H9 (cell line): ENCODE results near the gene CIT. TPM values are rescaled to one million over a fixed set of nuclear protein-coding genes. Genes with fewer than 3 reads are reported as not detected.

Experiments
- DNase-seq: peaks from one replicate; pipeline ENCODE4 v3.0.0-alpha.2; 2017
- H2AFZ ChIP-seq: one replicate; pipeline ENCODE4 v1.6.1; 2013; ENCODE audit warnings: mild to moderate bottlenecking, low read length, control low read depth, moderate library complexity
- H2AK5ac ChIP-seq: 2 replicates; pipeline ENCODE4 v1.6.1; 2013; ENCODE audit warnings: low read length, control low read depth, mixed read lengths; ENCODE audit not compliant: insufficient read length
- H2BK120ac ChIP-seq: one replicate; pipeline ENCODE4 v1.6.1; 2013; ENCODE audit warnings: low read depth, mild to moderate bottlenecking, low read length, control low read depth, inconsistent platforms; ENCODE audit not compliant: poor library complexity, severe bottlenecking
- H2BK12ac ChIP-seq: 2 replicates; pipeline ENCODE4 v1.6.1; 2013; ENCODE audit warnings: low read length, control low read depth, mixed read lengths, low read depth; ENCODE audit not compliant: insufficient read length
- H2BK15ac ChIP-seq: 2 replicates; pipeline ENCODE4 v1.6.1; 2013; ENCODE audit warnings: low read depth, low read length, control low read depth
- H2BK20ac ChIP-seq: one replicate; pipeline ENCODE4 v1.6.1; 2013; ENCODE audit warnings: low read depth, mild to moderate bottlenecking, low read length, control low read depth, inconsistent platforms; ENCODE audit not compliant: poor library complexity, severe bottlenecking
- H2BK5ac ChIP-seq: 2 replicates; pipeline ENCODE4 v1.6.1; 2013; ENCODE audit warnings: low read length, control low read depth, mixed read lengths; ENCODE audit not compliant: insufficient read length
- H3K14ac ChIP-seq: 2 replicates; pipeline ENCODE4 v1.6.1; 2013; ENCODE audit warnings: low read length, control low read depth; ENCODE audit not compliant: insufficient read depth
- H3K18ac ChIP-seq: 2 replicates; pipeline ENCODE4 v1.6.1; 2013; ENCODE audit warnings: low read depth, mild to moderate bottlenecking, mixed read lengths, low read length, control low read depth; ENCODE audit not compliant: insufficient read length
- H3K23ac ChIP-seq: 2 replicates; pipeline ENCODE4 v1.6.1; 2013; ENCODE audit warnings: low read length, control low read depth, mixed read lengths, low read depth; ENCODE audit not compliant: insufficient read length
- H3K23me2 ChIP-seq: 2 replicates; pipeline ENCODE4 v1.6.1; 2013; ENCODE audit warnings: low read depth, mild to moderate bottlenecking, mixed read lengths, low read length, control low read depth; ENCODE audit not compliant: insufficient read length, poor library complexity, severe bottlenecking
- H3K27ac ChIP-seq: 2 replicates; pipeline ENCODE4 v1.5.1; 2013; ENCODE audit warnings: low read length, control low read depth, mixed read lengths, low read depth; ENCODE audit not compliant: insufficient read length
- H3K27me3 ChIP-seq: 2 replicates; pipeline ENCODE4 v1.6.1; 2013; ENCODE audit warnings: low read length, control low read depth, inconsistent platforms; ENCODE audit not compliant: insufficient read depth
- H3K4ac ChIP-seq: 2 replicates; pipeline ENCODE4 v1.6.1; 2013; ENCODE audit warnings: low read depth, mild to moderate bottlenecking, control low read depth, inconsistent platforms, low read length, moderate library complexity
- H3K4me1 ChIP-seq: 2 replicates; pipeline ENCODE4 v1.6.1; 2013; ENCODE audit warnings: low read length, control low read depth, inconsistent platforms; ENCODE audit not compliant: insufficient read depth
- H3K4me2 ChIP-seq: 2 replicates; pipeline ENCODE4 v1.6.1; 2013; ENCODE audit warnings: low read length, control low read depth, mixed read lengths; ENCODE audit not compliant: insufficient read length, insufficient read depth
- H3K56ac ChIP-seq: 2 replicates; pipeline ENCODE4 v1.6.1; 2013; ENCODE audit warnings: low read depth, mild to moderate bottlenecking, mixed read lengths, low read length, control low read depth; ENCODE audit not compliant: insufficient read length
- H3K79me1 ChIP-seq: 2 replicates; pipeline ENCODE4 v1.6.1; 2013; ENCODE audit warnings: low read depth, mild to moderate bottlenecking, moderate library complexity, low read length, control low read depth, inconsistent platforms; ENCODE audit not compliant: insufficient read depth, poor library complexity, severe bottlenecking
- H3K79me2 ChIP-seq: 2 replicates; pipeline ENCODE4 v1.6.1; 2013; ENCODE audit warnings: low read length, control low read depth, inconsistent platforms; ENCODE audit not compliant: insufficient read depth
- H3K9ac ChIP-seq: 2 replicates; pipeline ENCODE4 v1.6.1; 2013; ENCODE audit warnings: low read length, control low read depth, mixed read lengths; ENCODE audit not compliant: insufficient read length; ENCODE audit errors: extremely low read depth
- H3K9me3 ChIP-seq: one replicate; pipeline ENCODE4 v1.6.1; 2013; ENCODE audit warnings: low read depth, low read length, inconsistent platforms; ENCODE audit not compliant: control insufficient read depth
- H3T11ph ChIP-seq: one replicate; pipeline ENCODE4 v1.6.1; 2013; ENCODE audit warnings: mild to moderate bottlenecking, low read length, control low read depth, inconsistent platforms
- H4K20me1 ChIP-seq: one replicate; pipeline ENCODE4 v1.6.1; 2013; ENCODE audit not compliant: control insufficient read depth, insufficient read length, insufficient read depth
- H4K5ac ChIP-seq: 2 replicates; pipeline ENCODE4 v1.6.1; 2013; ENCODE audit warnings: low read depth, mild to moderate bottlenecking, mixed read lengths, low read length, control low read depth; ENCODE audit not compliant: insufficient read length
- H4K8ac ChIP-seq: replicated peaks from 2 replicates; pipeline ENCODE4 v1.6.1; 2013; ENCODE audit warnings: low read length, control low read depth, mixed read lengths, low read depth; ENCODE audit not compliant: insufficient read length
- H4K91ac ChIP-seq: 2 replicates; pipeline ENCODE4 v1.6.1; 2013; ENCODE audit warnings: low read depth, mild to moderate bottlenecking, moderate library complexity, mixed read lengths, low read length, control low read depth; ENCODE audit not compliant: insufficient read length
- H3K27ac Mint-ChIP-seq, 3 experiments: 2 replicates in 2 of 3; 3 replicates in 1 of 3; pipeline ENCODE4 v1.8.0; 2020 to 2021; ENCODE audit warnings: mixed read lengths in 3 of 3, mild to moderate bottlenecking in 1 of 3, moderate library complexity in 1 of 3
- H3K27me3 Mint-ChIP-seq: 2 replicates; pipeline ENCODE4 v1.8.0; 2021; ENCODE audit warnings: low read depth, mild to moderate bottlenecking, moderate library complexity, mixed read lengths
- H3K36me3 Mint-ChIP-seq, 3 experiments: 2 replicates in 2 of 3; 3 replicates in 1 of 3; pipeline ENCODE4 v1.8.0; 2020 to 2021; ENCODE audit warnings: low read depth in 3 of 3, mixed read lengths in 3 of 3; ENCODE audit not compliant: insufficient read depth in 1 of 3
- H3K4me1 Mint-ChIP-seq, 2 experiments: 2 replicates each; pipeline ENCODE4 v1.8.0; 2020; ENCODE audit warnings: mixed read lengths in 2 of 2
- H3K4me3 Mint-ChIP-seq, 2 experiments: 2 replicates in 1 of 2; 3 replicates in 1 of 2; pipeline ENCODE4 v1.8.0; 2020 to 2021; ENCODE audit warnings: mild to moderate bottlenecking in 2 of 2, mixed read lengths in 2 of 2, moderate library complexity in 1 of 2
- H3K9me3 Mint-ChIP-seq, 2 experiments: 2 replicates in 1 of 2; 3 replicates in 1 of 2; pipeline ENCODE4 v1.8.0; 2020; ENCODE audit warnings: mild to moderate bottlenecking in 2 of 2, mixed read lengths in 2 of 2, moderate library complexity in 1 of 2
- WGBS: extraction: QIAGEN DNeasy Blood & Tissue Kit; methylation state at CpG from one replicate; pipeline ENCODE4 v1.1.7; 2013; ENCODE audit warnings: missing lambda C conversion rate, low lambda C conversion rate, mixed read lengths; ENCODE audit not compliant: insufficient read length; ENCODE audit errors: extremely low coverage; 5-methylcytosine and 5-hydroxymethylcytosine counted together
- total RNA-seq: library from RNA; stranded (reverse); gene quantifications from 2 replicates; pipeline ENCODE4 v1.2.1, GENCODE V29; 2021
- TF ChIP-seq, protein P1 (sequence below): fragments of 200-600 bp; sonication (generic); conservative IDR thresholded peaks from 3 replicates; pipeline ENCODE4 v1.8.0; 2021; ENCODE audit warnings: antibody characterized with exemption, mild to moderate bottlenecking

CIT gene
- total RNA-seq, 1 experiment from 2014 or later, result 55.3 TPM

DNA sequence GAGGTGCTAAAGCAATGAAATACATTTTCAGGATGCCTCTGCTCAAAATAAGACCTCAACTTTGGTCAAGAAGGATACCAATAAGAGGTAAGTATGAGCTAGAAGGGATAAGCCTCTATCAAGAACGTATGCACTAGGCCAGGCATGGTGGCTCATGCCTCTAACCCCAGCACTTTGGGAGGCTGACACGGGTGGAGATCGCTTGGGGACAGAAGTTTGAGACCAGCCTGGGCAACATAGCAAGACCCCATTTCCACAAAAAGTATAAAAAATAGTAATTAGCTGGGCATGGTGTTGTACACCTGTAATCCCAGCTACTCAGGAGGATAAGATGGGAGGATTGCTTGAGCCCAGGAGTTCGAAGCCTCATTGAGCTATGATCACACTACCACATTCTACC, 114.5 kb downstream of the CIT start:
- H4K5ac ChIP-seq, result no peak overlapping the region
- H3K14ac ChIP-seq, result no peak overlapping the region
- no peaks in the 10 kb centered on the region for H3K27me3 ChIP-seq
- H3K56ac ChIP-seq, result no peak overlapping the region
- no peak overlapping the region for H3K9ac ChIP-seq
- H3K79me1 ChIP-seq, result no peaks in the 10 kb centered on the region
- H3K4me1 ChIP-seq, result no peaks in the 10 kb centered on the region
- H2BK12ac ChIP-seq, result no peak overlapping the region
- no peaks in the 10 kb centered on the region for H3K9me3 ChIP-seq
- H2AK5ac ChIP-seq, result no peak overlapping the region
- no peak overlapping the region for H3T11ph ChIP-seq
- no peaks in the 10 kb centered on the region for H3K27me3 Mint-ChIP-seq
- no peak overlapping the region for H3K18ac ChIP-seq
- peaks cover 30 to 80% (median 73%) of the 10 kb centered on the region in 3 experiments; a peak in 6 of 7 replicates for H3K36me3 Mint-ChIP-seq
- H3K4me1 Mint-ChIP-seq, result no peaks in the 10 kb centered on the region
- no peak overlapping the region for H3K4me3 Mint-ChIP-seq
- no peak overlapping the region for H2BK120ac ChIP-seq
- H3K4ac ChIP-seq, result no peak overlapping the region
- H3K9me3 Mint-ChIP-seq, result no peaks in the 10 kb centered on the region
- H3K27ac Mint-ChIP-seq, result no peak overlapping the region
- no CpG with 5 or more reads among the region's 4 CpGs for WGBS
- H3K23me2 ChIP-seq, result no peaks in the 10 kb centered on the region
- no peak overlapping the region for H3K27ac ChIP-seq
- TF ChIP-seq, protein P1, sequence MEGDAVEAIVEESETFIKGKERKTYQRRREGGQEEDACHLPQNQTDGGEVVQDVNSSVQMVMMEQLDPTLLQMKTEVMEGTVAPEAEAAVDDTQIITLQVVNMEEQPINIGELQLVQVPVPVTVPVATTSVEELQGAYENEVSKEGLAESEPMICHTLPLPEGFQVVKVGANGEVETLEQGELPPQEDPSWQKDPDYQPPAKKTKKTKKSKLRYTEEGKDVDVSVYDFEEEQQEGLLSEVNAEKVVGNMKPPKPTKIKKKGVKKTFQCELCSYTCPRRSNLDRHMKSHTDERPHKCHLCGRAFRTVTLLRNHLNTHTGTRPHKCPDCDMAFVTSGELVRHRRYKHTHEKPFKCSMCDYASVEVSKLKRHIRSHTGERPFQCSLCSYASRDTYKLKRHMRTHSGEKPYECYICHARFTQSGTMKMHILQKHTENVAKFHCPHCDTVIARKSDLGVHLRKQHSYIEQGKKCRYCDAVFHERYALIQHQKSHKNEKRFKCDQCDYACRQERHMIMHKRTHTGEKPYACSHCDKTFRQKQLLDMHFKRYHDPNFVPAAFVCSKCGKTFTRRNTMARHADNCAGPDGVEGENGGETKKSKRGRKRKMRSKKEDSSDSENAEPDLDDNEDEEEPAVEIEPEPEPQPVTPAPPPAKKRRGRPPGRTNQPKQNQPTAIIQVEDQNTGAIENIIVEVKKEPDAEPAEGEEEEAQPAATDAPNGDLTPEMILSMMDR, result no peak
- no peaks in the 10 kb centered on the region for H3K79me2 ChIP-seq
- H3K23ac ChIP-seq, result no peak overlapping the region
- no peak overlapping the region for H2BK15ac ChIP-seq
- H3K4me2 ChIP-seq, result no peak overlapping the region
- DNase-seq, result no peak
- peaks cover 3% of the 10 kb centered on the region for H4K20me1 ChIP-seq
- no peak overlapping the region for H2AFZ ChIP-seq
- no peak overlapping the region for H2BK20ac ChIP-seq
- H2BK5ac ChIP-seq, result no peak overlapping the region
- no peak overlapping the region for H4K91ac ChIP-seq
- H4K8ac ChIP-seq, result no peak overlapping the region
